ENCODE measurements around the gene DST. TPM values are rescaled to one million over a fixed set of nuclear protein-coding genes. Genes with fewer than 3 reads are reported as not detected.

DST gene
- total and polyA plus RNA-seq, 2 donors (not counting 1 experiment from before 2014, with no cell fraction given), result 1.5 to 1.9 TPM

DNA sequence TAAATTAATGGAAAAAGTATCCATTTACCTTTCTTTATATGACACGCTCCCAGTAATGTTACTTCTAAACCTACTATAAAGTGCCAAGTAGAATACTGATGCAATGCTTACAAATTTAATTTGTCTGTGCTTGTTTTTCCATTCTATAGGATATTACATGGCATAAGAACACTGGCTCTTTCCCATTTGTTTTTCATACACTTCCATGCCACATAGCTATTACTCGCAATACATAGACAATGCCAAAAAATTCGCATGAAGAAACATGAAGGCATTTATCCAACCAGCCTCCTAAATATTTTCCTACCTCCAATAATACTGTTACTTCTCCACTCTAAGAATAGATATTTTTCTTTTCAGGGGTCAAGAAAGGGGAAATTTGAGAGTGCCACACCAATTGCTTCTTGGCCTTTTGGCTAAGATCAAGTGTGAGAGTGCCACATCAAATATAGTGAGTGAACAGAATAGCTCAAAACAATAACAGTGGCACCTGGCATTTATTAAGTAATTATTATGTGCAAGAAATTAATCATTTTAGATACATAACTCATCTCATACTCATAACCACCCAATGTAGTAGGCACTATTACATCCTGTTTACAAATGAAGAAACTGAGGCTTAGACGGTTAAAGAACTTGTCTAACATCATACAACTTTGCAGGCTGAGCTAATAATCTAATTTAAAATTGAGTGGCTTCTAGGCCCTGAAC, 845 bp upstream of the DST start:
- Histone ChIP-seq H3K4me3 (ENCODE audit: control extremely low read depth in 1 of 5, extremely low read depth in 1 of 5, insufficient read depth in 1 of 5, low read depth in 2 of 5, low read length in 4 of 5) (no peak overlapping the region), H3K9me3 (ENCODE audit: control extremely low read depth in 1 of 3, control insufficient read depth in 2 of 3, insufficient read depth in 1 of 3, low read length in 2 of 3) (no peaks in the 10 kb centered on the region), H3K79me2 (ENCODE audit: control insufficient read depth, insufficient read depth, low read length) (no peaks in the 10 kb centered on the region), H3K27me3 (replicated peaks in 1 of 4; ENCODE audit: control extremely low read depth in 1 of 4, control insufficient read depth in 3 of 4, insufficient read depth in 4 of 4, low read length in 3 of 4) (no peaks in the 10 kb centered on the region), H3K27ac (ENCODE audit: low read length in 2 of 2) (no peak overlapping the region), H3K36me3 (replicated peaks in 1 of 2; ENCODE audit: control extremely low read depth in 1 of 2, control insufficient read depth in 1 of 2, extremely low read depth in 1 of 2, insufficient read depth in 2 of 2, low read length in 1 of 2) (no peaks in the 10 kb centered on the region), H3K9ac (ENCODE audit: low read length) (no peak overlapping the region), H4K20me1 (ENCODE audit: control insufficient read depth, insufficient read depth, low read length, poor library complexity, severe bottlenecking) (no peaks in the 10 kb centered on the region), H3K4me1 (ENCODE audit: control insufficient read depth in 2 of 2, insufficient read depth in 2 of 2, low read length in 2 of 2) (no peaks in the 10 kb centered on the region), H2AFZ (ENCODE audit: insufficient read depth, low read depth, low read length, poor library complexity, severe bottlenecking) (no peak overlapping the region), H3K4me2 (replicated peaks; ENCODE audit: low read depth, low read length, poor library complexity, severe bottlenecking) (no peak overlapping the region)
- TF ChIP-seq, protein P1, sequence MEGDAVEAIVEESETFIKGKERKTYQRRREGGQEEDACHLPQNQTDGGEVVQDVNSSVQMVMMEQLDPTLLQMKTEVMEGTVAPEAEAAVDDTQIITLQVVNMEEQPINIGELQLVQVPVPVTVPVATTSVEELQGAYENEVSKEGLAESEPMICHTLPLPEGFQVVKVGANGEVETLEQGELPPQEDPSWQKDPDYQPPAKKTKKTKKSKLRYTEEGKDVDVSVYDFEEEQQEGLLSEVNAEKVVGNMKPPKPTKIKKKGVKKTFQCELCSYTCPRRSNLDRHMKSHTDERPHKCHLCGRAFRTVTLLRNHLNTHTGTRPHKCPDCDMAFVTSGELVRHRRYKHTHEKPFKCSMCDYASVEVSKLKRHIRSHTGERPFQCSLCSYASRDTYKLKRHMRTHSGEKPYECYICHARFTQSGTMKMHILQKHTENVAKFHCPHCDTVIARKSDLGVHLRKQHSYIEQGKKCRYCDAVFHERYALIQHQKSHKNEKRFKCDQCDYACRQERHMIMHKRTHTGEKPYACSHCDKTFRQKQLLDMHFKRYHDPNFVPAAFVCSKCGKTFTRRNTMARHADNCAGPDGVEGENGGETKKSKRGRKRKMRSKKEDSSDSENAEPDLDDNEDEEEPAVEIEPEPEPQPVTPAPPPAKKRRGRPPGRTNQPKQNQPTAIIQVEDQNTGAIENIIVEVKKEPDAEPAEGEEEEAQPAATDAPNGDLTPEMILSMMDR (IDR thresholded peaks at IDR 0.05), result no peak
- TF ChIP-seq EZH2 (IDR thresholded peaks at IDR 0.05; ENCODE audit: borderline replicate concordance, insufficient read depth, low read depth, low read length, poor library complexity, severe bottlenecking), result no peak
- intact Hi-C loops (cut with micrococcal nuclease), result no loop called here
- ChIA-PET CTCF (interaction anchor here (0.6 kb wide), 1 partner anchor 177 kb away, joined by 3 read pairs; no protein-coding TSS in a partner anchor), POLR2A (no interaction called here)
- ATAC-seq (ENCODE audit: low read depth), result no peak
- Mint-ChIP-seq H3K27ac (no peak overlapping the region), H3K9me3 (ENCODE audit: insufficient read depth) (no peaks in the 10 kb centered on the region), H3K27me3 (no peaks in the 10 kb centered on the region), H3K4me3 (no peak overlapping the region), H3K4me1 (no peaks in the 10 kb centered on the region)
- 100% methylated on average over 2 of the region's 4 CpGs for WGBS (ENCODE audit: insufficient coverage)
- DNase-seq, result no peak

DNA sequence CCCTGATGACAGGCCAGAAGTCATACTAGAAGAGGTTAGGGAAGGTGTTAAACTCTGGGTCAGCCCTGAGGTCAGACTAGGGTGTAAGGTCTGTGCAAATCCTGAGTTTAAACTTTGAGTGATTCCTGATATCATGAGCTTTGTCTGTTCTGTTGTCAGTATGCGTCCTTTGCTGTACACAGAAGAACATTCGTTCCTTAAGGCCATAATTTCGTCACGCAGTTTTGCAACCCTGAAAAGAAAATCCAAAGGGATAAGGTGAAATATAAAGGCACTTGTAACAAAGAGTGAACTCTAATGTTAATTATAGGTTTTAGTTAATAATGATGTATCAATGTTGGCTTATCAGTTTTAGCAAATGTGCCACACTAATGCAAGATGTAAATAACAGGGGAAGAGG, 2.3 kb downstream of the DST start:
- intact Hi-C loops (cut with micrococcal nuclease), result no loop called here
- Histone ChIP-seq H3K79me2 (ENCODE audit: control insufficient read depth, insufficient read depth, low read length) (no peaks in the 10 kb centered on the region), H3K9me3 (ENCODE audit: control extremely low read depth in 1 of 3, control insufficient read depth in 2 of 3, insufficient read depth in 1 of 3, low read length in 2 of 3) (no peaks in the 10 kb centered on the region), H2AFZ (ENCODE audit: insufficient read depth, low read depth, low read length, poor library complexity, severe bottlenecking) (no peak overlapping the region), H3K36me3 (replicated peaks in 1 of 2; ENCODE audit: control extremely low read depth in 1 of 2, control insufficient read depth in 1 of 2, extremely low read depth in 1 of 2, insufficient read depth in 2 of 2, low read length in 1 of 2) (no peaks in the 10 kb centered on the region), H3K4me2 (replicated peaks; ENCODE audit: low read depth, low read length, poor library complexity, severe bottlenecking) (no peak overlapping the region), H3K27ac (ENCODE audit: low read length in 2 of 2) (no peak overlapping the region), H3K4me3 (ENCODE audit: control extremely low read depth in 1 of 5, extremely low read depth in 1 of 5, insufficient read depth in 1 of 5, low read depth in 2 of 5, low read length in 4 of 5) (no peak overlapping the region), H4K20me1 (ENCODE audit: control insufficient read depth, insufficient read depth, low read length, poor library complexity, severe bottlenecking) (no peaks in the 10 kb centered on the region), H3K9ac (ENCODE audit: low read length) (no peak overlapping the region), H3K4me1 (ENCODE audit: control insufficient read depth in 2 of 2, insufficient read depth in 2 of 2, low read length in 2 of 2) (no peaks in the 10 kb centered on the region), H3K27me3 (replicated peaks in 1 of 4; ENCODE audit: control extremely low read depth in 1 of 4, control insufficient read depth in 3 of 4, insufficient read depth in 4 of 4, low read length in 3 of 4) (no peaks in the 10 kb centered on the region)
- ATAC-seq (ENCODE audit: low read depth) (no peak), DNase-seq (no peak)
- Mint-ChIP-seq H3K4me3 (no peak overlapping the region), H3K9me3 (ENCODE audit: insufficient read depth) (no peaks in the 10 kb centered on the region), H3K27me3 (peaks cover 3% of the 10 kb centered on the region), H3K27ac (no peak overlapping the region), H3K4me1 (no peaks in the 10 kb centered on the region)
- 100% methylated on average over 4 of the region's 4 CpGs for WGBS (ENCODE audit: insufficient coverage)
- ChIA-PET POLR2A (no interaction called here), CTCF (no interaction called here)
- TF ChIP-seq, protein P1 (IDR thresholded peaks at IDR 0.05), result no peak
- TF ChIP-seq EZH2 (IDR thresholded peaks at IDR 0.05; ENCODE audit: borderline replicate concordance, insufficient read depth, low read depth, low read length, poor library complexity, severe bottlenecking), result no peak

All from B cell (primary cell).